GM19023 (cell line): ENCODE results near the gene FDXACB1.
A peak's percentile ranks its signal among the peaks of the same experiment; 100 is the strongest.
"Not testable (repeated sequence)": the region's sequence is repeated elsewhere in the genome, so short reads cannot be mapped to it uniquely, and the experiment has no call there.

Source experiments
- ATAC-seq: cut with Tn5 transposase; IDR thresholded peaks from one replicate; pipeline ENCODE4 v1.9.1; 2021; ENCODE audit warnings: mild to moderate bottlenecking, moderate library complexity; ENCODE audit not compliant: unreplicated experiment

Gene FDXACB1

DNA sequence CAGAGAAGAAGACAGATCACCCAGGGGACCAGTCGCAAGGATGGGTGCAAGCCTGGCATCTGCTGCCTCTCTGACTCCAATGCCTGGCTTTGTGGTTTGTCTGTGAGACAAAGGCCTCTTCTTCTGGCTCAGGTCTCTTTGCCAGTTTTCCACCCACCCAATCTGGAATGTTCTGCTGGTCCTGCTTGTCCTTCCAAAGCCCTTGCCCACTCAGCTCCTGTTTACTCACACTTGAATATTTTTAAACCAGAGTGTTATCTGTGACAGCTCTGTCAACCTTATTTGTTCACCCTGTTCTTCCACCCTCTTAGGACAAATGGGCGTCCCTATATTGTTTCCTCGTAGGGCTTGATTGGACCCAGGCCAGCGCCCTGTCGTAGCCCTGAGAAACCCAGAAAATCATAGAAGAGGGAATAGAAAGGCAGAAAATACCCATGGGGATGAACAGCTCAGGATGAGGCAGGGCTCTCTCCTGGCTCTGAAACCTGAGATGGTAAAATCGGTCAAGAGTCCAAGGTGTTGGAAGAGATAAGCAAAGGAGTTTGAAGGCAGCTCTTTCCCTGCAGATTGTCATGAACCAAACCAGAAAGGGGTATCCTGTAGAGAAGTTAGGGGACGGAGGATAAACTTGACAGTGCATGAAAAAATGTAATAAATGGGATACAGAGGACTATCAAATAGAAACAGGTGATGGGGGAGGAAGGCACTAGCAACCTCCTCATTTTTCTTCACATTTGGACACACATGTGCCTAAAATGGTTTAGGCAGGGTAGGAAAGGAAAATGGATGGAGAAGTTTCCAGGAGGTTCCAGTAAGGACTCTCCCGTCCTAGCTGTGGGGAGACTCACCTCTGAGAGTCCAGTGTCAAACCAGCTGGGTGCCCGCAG lies 32.0 kb upstream of the FDXACB1 start:
- ATAC-seq = no peak

DNA sequence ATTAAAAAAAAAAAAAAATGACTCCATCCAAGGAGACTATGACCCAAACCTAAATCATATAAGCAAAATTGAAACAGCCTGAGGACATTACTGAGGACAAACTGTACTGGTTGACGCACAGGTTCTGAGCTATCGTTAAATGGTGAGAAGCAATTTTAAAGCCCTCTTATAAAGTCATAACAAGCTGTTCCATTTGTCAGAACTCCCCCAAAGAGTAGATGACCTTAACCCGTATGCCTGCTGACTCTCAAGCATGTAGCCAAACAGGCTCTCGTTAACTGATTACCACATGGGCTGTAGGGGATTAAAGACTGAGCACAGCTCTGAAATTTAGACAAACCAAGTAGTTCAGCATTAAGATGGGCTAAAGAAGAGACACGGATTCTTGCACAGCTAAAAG lies 30.4 kb upstream of the FDXACB1 start:
- ATAC-seq = no peak

DNA sequence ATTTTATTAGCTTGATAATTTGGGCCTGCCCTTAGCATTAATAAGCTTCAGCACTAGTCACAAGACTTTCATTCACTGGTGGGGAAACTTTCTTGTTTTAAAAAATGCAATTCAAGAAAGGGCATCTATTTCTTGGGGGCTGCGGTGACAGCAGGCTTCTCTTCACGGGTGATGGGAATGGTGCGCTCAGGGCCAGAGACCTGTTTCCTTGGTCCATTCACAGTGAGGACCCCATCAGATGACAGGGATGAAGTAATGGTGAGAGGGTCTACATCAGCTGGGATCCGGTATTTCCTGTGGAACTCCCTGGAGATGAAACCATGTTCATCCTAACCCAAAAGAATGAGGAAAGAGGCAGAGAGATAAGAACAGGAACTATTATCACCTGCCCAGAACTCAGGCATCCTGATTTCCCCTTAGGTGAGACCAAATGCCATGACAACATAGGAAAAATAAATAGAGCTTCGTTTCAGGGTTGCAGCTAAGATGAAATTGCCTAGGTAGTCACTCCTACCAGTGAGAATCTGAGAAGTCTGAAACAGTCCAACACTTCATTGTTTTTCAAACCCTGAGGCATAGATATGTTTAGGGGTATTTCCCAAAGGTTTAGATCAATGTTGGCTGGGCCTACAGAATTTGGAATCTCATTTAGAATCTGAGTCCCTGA lies 29.8 kb upstream of the FDXACB1 start:
- ATAC-seq = no peak

DNA sequence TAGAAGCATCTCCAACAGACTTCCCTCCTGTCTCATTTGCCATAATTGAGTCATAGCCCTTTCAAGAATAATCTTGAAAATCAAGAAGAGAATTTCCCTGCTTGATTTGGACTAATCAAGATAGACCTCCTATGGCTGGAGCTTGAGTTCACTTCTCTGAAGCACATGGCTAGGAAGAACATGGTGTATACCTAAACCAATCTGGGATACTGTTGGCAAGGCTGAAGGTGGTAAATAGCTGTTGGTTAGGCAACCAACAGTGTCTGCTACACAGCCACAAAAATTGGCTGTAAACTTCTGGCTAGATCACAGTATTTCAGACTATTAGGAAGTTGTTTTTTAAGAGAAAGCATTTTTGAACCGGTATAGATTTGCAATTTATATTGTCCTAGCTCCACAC lies 27.7 kb upstream of the FDXACB1 start:
- ATAC-seq = no peak

DNA sequence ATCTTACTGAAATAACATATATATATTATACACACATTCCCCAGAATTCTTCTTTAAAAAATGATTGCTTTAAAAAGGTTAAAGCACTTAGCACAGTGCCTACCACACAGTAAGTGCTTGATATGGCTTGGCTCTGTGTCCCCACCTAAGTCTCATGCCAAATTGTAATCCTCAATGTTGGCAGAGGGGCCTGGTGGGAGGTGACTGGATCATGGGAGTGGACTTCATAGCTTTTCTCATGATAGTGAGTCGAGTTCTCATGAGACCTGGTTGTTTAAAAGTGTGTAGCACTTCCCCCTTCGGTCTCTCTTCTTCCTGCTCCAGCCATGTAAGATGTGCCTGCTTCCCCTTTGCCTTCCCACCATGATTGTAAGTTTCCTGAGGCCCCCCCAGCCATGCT lies 26.4 kb upstream of the FDXACB1 start:
- no peak for ATAC-seq

DNA sequence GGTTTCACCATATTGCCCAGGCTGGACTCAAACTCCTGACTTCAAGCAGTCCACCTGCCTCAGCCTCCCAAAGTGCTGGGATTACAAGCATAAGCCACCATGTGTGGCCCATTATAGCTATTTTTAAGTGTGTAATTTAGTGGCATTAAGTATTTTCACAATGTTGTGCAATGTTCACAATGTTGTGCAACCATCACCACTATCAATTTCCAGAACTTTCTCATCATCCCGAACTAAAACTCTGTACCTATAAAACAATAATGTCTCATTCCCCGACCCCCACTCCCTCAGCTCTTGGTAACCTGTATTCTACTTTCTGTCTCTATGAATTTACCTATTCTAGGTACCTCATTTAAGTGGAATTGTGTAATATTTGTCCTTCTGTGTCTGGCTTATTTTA lies 7.9 kb upstream of the FDXACB1 start:
- no peak for ATAC-seq

DNA sequence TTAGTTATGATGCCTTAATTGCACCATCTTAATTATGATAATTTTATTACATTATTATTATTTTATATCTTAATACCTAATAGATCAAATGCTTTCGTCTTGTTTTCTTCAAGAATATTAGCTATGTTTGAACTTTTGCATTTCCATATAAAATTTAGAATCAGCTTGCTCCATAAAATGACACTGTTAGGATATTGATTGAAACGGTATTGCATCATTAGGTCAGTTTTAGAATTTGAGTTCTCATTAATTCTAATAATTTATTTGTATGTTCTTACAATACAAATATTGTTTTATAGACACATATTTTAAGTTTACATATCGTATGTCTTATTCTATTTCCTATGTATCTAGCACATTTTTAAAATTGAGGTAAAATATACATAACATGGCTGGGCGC lies 7.1 kb upstream of the FDXACB1 start:
- ATAC-seq = no peak

DNA sequence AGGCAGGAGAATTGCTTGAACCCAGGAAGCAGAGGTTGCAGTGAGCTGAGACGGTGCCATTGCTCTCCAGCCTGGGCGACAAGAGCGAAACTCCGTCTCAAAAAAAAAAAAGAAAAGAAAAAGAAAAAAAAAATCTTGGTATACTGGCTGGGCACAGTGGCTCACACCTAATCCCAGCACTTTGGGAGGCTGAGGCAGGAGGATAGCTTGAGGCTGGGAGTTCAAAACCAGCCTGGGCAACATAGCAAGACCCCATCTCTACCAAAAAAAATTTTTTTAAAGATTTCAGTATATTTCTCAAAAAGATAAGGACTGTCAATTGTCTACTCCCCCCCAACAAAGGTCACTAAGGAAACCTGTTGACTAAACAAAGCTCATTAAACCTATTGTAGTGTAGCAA lies 6.1 kb upstream of the FDXACB1 start:
- ATAC-seq = not testable (repeated sequence)

DNA sequence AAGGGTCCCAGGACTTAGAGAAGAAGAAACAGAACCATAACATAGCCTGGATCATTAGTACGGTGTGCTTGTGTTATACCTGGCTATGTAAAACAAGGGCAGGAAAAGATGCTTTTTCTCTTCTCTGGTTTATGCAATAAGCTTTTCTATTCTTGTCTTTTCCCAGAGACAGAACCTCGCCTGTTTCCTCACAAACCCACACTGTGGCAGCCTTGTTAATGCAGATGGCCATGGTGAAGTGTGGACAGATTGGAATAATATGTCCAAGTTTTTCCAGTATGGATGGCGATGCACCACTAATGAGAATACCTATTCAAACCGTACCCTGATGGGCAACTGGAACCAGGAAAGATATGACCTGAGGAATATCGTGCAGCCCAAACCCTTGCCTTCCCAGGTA lies 3.2 kb upstream of the FDXACB1 start:
- no peak for ATAC-seq

DNA sequence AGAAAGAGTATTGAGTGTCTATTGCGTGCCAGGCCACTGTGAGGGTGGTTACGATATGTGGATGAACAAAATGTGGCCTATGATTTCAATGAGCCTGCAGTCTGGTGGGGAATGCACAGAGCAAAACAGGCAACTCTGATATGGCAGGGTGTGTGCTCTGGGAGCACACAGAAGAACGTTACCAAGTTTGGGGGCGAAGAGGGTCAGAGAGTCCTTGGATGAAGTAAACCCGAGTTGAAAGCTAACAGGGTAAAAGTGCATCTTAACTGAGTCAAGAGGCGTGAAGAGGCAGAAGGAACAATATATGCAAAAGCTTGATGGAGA lies 634 bp upstream of the FDXACB1 start:
- no peak for ATAC-seq

DNA sequence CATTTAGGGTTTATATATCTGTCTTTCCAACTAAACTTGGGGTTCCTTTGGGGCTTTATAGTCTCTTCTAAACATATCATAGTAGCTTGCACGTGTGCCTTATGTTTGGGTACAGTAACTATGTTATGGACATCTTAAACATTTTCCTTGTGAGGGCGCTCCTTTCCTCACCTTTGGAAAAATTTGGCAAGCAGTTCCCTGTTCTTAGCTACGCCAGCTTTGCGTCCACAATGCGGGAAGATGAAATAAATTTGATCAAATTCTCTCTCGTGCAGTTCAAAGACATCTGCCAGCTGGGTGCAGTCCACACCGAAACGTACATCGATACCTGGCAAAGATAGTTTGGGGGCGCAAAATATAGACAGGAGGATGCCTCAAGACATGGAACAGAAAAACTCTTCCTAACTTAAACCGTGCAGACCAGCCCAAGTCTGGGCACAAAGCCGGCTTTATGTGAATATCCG lies 548 bp downstream of the FDXACB1 start:
- peak; percentile 4 for ATAC-seq

DNA sequence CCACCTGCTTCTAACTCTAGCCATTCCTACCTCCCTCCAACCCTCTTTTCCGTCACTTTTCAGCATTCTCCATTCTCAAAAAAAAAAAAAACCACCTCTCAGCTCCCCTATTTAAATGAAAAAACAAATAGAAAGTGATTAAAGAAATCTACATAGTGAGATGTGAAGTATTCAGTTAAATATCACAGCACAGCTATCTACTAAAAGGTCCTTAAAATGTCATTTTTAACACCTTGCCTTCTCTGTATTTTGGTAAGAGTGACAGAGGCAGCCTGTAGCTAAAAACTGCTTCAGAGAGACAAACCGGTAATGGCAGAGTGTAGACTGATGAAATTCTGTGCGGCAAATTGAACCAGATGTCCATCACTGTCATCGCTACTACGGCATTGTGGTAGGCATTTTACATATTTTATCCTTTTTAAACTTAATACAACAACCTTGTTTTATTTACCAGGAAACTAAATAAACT lies 7.2 kb downstream of the FDXACB1 start:
- no peak for ATAC-seq

DNA sequence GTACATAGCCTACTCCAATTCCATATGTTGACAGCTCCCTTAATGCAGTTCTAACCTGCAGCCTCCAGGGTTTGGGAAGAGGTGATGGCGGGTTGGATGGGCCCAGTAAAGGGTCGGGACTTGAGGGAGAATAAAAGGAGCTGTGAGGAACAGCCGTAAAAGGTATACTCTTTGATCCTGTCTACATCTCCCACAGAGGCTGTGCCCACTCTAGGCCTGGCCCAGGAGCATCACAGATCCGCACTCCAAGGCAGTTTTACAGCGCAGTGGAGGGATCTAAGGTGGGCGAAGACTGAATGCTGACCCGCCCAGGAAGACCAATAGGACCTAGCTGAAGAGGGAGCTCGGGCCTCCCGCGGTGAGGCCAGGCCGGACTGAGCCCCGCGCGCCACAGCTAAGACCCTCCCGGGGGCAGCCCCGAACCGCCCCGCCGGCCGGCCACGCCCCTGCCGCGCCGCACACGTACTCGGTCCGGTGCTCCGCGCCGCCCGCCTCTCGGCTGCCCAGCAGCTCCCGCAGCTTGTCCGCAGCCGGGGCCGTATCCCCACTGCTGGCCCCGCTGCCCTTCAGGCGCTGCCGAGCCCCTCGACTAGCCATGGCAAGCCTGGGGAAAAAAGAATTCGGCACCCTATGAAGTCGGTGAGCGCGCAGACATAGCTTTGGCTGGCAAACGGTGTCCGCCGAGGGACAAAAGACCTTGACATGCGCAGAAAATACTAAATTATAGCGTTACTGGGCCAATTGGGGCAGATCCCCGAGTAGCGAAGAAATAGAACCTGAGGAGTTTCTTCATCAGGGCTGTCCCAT lies 7.9 kb downstream of the FDXACB1 start, which contains the start of gene ALG9:
Gene ALG9, minus strand, starts transcription at position 696 of the 807 bp plus-strand sequence. Its CDS starts 99 bp downstream, at position 597.
- ATAC-seq = peak; percentile 91

DNA sequence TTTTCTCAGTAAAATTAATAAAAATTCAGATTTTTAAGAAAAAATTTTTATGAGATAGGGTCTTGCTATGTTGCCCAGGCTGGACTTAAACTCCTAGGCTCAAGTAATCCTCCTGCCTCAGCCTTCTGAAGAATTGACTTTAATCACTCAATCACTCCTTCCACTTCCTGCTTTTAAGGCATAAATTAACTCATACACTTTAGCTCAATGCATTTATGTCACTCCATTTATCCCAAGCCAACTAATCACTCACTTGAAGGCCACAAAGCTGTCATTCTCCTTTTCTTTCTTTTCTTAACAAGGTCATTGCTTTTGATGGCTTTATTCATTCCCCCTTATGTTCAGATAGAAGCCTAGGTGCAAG lies 8.5 kb downstream of the FDXACB1 start:
- ATAC-seq = peak; percentile 4

DNA sequence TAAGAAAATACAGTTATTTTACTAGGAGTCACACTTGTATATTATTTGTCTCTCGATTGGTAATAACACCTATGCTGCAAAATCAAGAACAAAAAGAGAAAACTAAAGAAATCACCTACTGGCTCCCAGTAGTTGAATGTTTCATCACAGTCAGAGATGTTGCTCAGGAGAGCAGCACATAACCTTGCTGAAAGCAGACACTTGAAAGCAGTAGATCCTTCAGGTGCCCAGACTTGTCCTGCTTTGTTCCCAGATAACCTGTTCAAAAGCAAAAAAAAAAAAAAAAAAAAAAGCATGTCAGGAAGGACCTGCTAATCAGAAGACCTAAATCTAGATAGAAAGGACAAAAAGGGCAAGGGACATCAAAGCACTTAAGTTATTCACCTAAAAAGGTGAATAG lies 8.9 kb downstream of the FDXACB1 start:
- ATAC-seq = no peak

DNA sequence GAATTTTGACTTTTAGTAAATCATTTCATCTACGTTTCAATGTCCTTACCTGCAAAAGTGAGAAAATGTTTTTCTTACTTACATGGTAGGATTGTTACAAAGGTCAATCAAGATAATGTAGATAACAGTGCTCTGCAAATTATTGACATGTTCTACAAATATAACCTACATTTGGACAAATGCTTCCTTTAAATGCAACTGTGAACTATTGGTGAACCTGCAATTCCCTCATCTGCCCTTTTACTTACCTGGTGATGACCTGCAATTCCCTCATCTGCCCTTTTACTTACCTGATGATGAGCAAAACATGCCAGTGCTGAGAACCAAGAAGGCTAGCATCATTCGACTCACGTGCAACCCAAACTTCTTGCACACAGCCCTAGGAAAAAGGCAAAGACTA lies 18.7 kb downstream of the FDXACB1 start:
- ATAC-seq = no peak

DNA sequence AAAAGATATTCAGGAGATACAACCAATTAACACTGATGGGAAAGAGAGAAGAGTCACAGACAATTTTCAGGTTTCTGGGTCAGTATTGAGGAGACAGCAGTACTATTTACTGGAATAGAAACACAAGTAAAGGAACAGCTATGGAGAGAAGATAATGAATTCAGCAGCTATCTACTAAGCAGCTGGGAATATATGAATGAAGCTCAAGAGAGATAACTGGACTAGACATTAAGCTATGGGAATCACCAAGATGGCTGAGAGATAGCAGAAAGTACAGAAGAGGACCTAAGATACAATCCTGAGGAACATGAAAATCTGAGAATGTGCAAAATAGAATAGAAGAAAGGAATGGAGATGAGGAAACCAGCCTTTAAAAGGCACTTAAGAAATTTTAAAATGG lies 23.5 kb downstream of the FDXACB1 start:
- ATAC-seq = no peak

DNA sequence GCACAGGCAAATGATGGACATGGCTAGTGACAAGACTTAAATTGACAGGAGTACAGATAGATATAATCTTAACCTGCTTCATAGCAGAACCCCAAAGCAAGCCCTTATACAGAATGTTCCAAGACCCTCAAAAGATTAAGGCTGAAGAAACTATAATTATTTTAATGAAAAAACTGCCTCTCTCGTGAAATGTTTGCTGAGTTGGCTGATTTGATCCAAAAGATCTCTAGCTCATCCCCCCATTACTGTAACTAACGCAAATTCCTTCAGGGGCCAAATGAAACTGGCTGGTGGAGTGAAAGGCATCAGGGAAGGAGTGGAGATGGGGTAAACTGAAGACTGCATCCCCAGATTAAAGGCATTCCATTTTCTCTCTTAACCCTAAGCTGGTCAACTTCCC lies 26.9 kb downstream of the FDXACB1 start:
- ATAC-seq = no peak

DNA sequence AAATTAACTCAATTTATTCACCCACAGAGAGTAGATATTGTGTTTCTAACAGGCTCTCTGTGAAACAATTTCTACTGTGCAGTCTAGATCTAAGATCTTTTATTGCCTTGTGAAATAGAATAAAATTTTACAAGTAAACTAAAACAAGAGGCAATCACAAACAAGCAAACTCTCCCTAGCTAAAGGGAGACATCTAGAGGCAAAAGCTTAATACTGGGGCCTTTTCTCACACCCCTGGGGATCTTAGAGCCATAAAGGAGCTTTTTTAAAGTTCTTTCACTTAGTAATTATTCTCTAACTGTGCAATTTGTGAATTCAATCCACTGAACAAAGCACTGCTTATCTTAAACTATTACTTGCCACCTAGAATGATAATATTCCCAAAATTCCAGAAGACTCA lies 27.3 kb downstream of the FDXACB1 start:
- no peak for ATAC-seq

DNA sequence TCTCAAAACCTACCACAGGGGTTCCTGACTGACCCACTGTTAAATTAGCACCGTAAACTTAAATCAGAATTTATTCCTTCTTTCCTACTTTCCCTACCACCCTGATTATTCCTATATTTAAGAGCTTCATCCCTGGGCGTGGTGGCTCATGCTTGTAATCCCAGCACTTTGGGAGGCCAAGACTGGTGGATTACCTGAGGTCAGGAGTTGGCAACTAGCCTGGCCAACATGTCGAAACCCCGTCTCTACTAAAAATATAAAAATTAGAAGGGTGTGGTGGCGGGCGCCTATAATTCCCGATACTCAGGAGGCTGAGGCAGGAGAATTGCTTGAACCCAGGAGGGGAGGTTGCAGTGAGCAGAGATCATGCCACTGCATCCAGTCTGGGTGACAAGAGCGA lies 27.9 kb downstream of the FDXACB1 start:
- no peak for ATAC-seq

DNA sequence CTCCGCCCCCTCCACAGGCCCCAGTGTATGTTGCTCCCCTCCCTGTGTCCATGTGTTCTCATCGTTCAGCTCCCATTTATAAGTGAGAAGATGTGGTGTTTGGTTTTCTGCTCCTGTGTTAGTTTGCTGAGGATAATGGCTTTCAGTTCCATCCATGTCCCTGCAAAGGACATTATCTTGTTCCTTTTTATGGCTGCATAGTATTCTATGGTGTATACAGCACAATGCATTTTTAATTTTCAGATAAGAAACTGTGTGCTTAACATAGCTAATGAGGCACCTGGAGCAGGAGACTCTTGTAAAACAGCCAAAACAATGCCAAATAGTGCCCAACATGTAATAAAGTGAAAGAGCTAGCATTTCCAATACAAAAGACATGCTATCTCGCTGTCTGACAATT lies 29.3 kb downstream of the FDXACB1 start:
- no peak for ATAC-seq

DNA sequence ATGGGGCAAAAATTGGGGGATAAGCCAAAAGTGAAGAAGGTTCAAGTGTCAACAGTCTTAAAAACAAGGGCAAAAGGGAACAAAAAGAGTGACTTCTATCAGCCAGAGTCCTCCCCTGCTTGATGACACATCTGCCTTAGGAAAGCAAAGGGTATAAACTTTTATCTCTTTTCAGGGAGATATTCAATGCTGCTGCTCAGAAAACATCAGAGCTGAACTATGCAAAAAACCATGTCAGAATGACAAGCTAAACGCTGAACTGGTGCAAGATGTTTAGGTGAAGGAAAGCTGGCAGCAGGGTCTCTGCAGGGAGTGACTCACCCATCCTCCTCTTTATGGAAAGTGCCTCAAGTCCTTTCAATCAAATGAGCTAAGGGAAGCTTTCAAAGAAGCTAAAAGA lies 32.3 kb downstream of the FDXACB1 start:
- ATAC-seq = no peak
